K562 (cell line): ENCODE data around the gene DNAJC17. TPM values are rescaled to one million over a fixed set of nuclear protein-coding genes. Genes with fewer than 3 reads are reported as not detected.

ENCODE experiments used
- ATAC-seq: fragments of 200-7000 bp; cut with Tn5 transposase; 3 replicates; pipeline ENCODE4 v1.9.1; 2020; ENCODE audit warnings: moderate library complexity
- BruUV-seq: library from RNA; stranded (reverse); fragments of 400-500 nt; replicated peaks from 2 replicates; lab custom pipeline; 2021; lab: Mats Ljungman, UMichigan
- CTCF ChIA-PET: fragments of 300-600 bp; formaldehyde crosslinking; extraction: SDS; loops from one replicate; lab custom pipeline; 2021; ENCODE audit warnings: low intra/inter-chr PET ratio; lab: Yijun Ruan, JAX
- POLR2A ChIA-PET: fragments of 300-600, 350-650 bp; sonication (Branson Sonifier 250); formaldehyde crosslinking; extraction: SDS; loops from one replicate; lab custom pipeline; 2021; ENCODE audit warnings: antibody characterized with exemption, inconsistent platforms; lab: Yijun Ruan, JAX
- DNase-seq, 4 experiments: peaks; one replicate each; pipeline versions ENCODE4 v3.0.0 to v3.0.0-alpha.2; 2011 to 2018; ENCODE audit warnings: low spot score in 3 of 4, mixed read lengths in 3 of 4; ENCODE audit errors: extremely low read depth in 1 of 4
- FAIRE-seq: peaks from 2 replicates; lab custom pipeline; 2011; peaks lifted over from hg19 to GRCh38; lab: Jason Lieb, UNC
- H2AFZ ChIP-seq: 2 replicates; pipeline ENCODE4 v1.6.0; 2011; ENCODE audit warnings: low read depth, low read length, control low read depth, inconsistent platforms
- H3K27ac ChIP-seq: fragments of 200-600 bp; 3 replicates; pipeline ENCODE4 v1.8.0; 2011; ENCODE audit warnings: low read depth, mild to moderate bottlenecking, control low read depth, inconsistent platforms, low read length, moderate library complexity, mixed read lengths; ENCODE audit errors: extremely low read depth
- H3K27me3 ChIP-seq, 2 experiments: fragments of 300-600 bp in 1 of 2; 2 replicates in 1 of 2; 3 replicates in 1 of 2; pipeline versions ENCODE4 v1.6.0 to v1.8.0; 2011; ENCODE audit warnings: inconsistent platforms in 2 of 2, low read length in 2 of 2, mild to moderate bottlenecking in 1 of 2, mixed read lengths in 1 of 2, moderate library complexity in 1 of 2; ENCODE audit not compliant: control insufficient read depth in 2 of 2, insufficient read depth in 2 of 2
- H3K36me3 ChIP-seq: fragments of 300-600 bp; 3 replicates; pipeline ENCODE4 v1.8.0; 2011; ENCODE audit warnings: mild to moderate bottlenecking, low read length, inconsistent platforms; ENCODE audit not compliant: control insufficient read depth, insufficient read depth
- H3K4me1 ChIP-seq, 2 experiments: fragments of 200-600 bp in 1 of 2; replicated peaks in 1 of 2; 2 replicates in 1 of 2; 3 replicates in 1 of 2; pipeline versions ENCODE4 v1.5.1 to v1.8.0; 2011; ENCODE audit warnings: inconsistent platforms in 2 of 2, low read length in 2 of 2, mild to moderate bottlenecking in 1 of 2, mixed read lengths in 1 of 2, moderate library complexity in 1 of 2; ENCODE audit not compliant: control insufficient read depth in 2 of 2, insufficient read depth in 2 of 2
- H3K4me2 ChIP-seq: 2 replicates; pipeline ENCODE4 v1.6.1; 2011; ENCODE audit warnings: low read length, control low read depth, inconsistent platforms, mixed read lengths; ENCODE audit not compliant: insufficient read depth
- H3K4me3 ChIP-seq: fragments of 200-600 bp; sonication (generic), shearing (Covaris generic); 2 replicates; pipeline ENCODE4 v1.5.1; 2016; ENCODE audit warnings: control low read depth, inconsistent platforms
- H3K79me2 ChIP-seq: fragments of 200-600 bp; 3 replicates; pipeline ENCODE4 v1.8.0; 2011; ENCODE audit warnings: low read length, inconsistent platforms; ENCODE audit not compliant: control insufficient read depth, insufficient read depth
- H3K9ac ChIP-seq, 2 experiments: 2 replicates each; pipeline versions ENCODE4 v1.6.0 to v1.6.1; 2011; ENCODE audit warnings: low read depth in 2 of 2, low read length in 2 of 2, control low read depth in 1 of 2, inconsistent platforms in 1 of 2, mild to moderate bottlenecking in 1 of 2, mixed read lengths in 1 of 2; ENCODE audit not compliant: insufficient read depth in 1 of 2
- H3K9me1 ChIP-seq: one replicate; pipeline ENCODE4 v1.6.0; 2011; ENCODE audit warnings: inconsistent platforms, mild to moderate bottlenecking, low read length, moderate library complexity; ENCODE audit not compliant: control insufficient read depth, insufficient read depth
- H3K9me3 ChIP-seq: replicated peaks from 2 replicates; pipeline ENCODE4 v1.5.1; 2011; ENCODE audit warnings: low read depth, low read length, inconsistent platforms; ENCODE audit not compliant: control insufficient read depth, insufficient read depth
- H4K20me1 ChIP-seq: replicated peaks from 2 replicates; pipeline ENCODE4 v1.6.1; 2011; ENCODE audit warnings: low read length, inconsistent platforms, mixed read lengths; ENCODE audit not compliant: control insufficient read depth, insufficient read depth
- CBX1 ChIP-seq: sonication (generic); IDR thresholded peaks from 2 replicates; pipeline ENCODE4 v1.6.1; 2016; ENCODE audit warnings: antibody characterized with exemption, low read depth, mild to moderate bottlenecking
- HCFC1 ChIP-seq: IDR thresholded peaks from 2 replicates; pipeline ENCODE4 v1.6.1; 2012; ENCODE audit warnings: low read depth, low read length, improper control_type of control experiment
- JUNB ChIP-seq: fragments of 450-650 bp; formaldehyde crosslinking; conservative IDR thresholded peaks from 2 replicates; pipeline ENCODE4 v1.4.0; 2020; ENCODE audit warnings: mild to moderate bottlenecking
- NFE2L1 ChIP-seq: fragments of 450-650 bp; IDR thresholded peaks from 2 replicates; pipeline ENCODE4 v1.6.1; 2016; ENCODE audit warnings: missing genetic modification characterization, low read depth, mild to moderate bottlenecking, missing compliant biosample characterization, moderate library complexity, borderline replicate concordance
- POU5F1 ChIP-seq: fragments of 150-350 bp; IDR thresholded peaks from 2 replicates; pipeline ENCODE4 v1.6.1; 2014; ENCODE audit warnings: borderline replicate concordance, low read length, low read depth, mild to moderate bottlenecking; ENCODE audit not compliant: partially characterized antibody
- RHOXF2B ChIP-seq: fragments of 250-450 bp; sonication (Bioruptor Pico); conservative IDR thresholded peaks from 2 replicates; pipeline ENCODE4 v1.5.1; 2021
- SNIP1 ChIP-seq: fragments of 450-650 bp; IDR thresholded peaks from 2 replicates; pipeline ENCODE4 v1.7.1; 2017; ENCODE audit warnings: low read depth, mild to moderate bottlenecking
- ZNF146 ChIP-seq: IDR thresholded peaks from one replicate; pipeline ENCODE4 v1.6.1; 2018; ENCODE audit warnings: missing compliant biosample characterization; ENCODE audit not compliant: unreplicated experiment
- ZNF282 ChIP-seq: sonication (generic); formaldehyde crosslinking; IDR thresholded peaks from 2 replicates; pipeline ENCODE4 v1.8.1; 2023; ENCODE audit warnings: missing genetic modification reagents
- WGBS: fragments of 100-300 bp; shearing (Covaris generic); methylation state at CpG from one replicate; pipeline ENCODE4 v1.1.6; 2016; ENCODE audit warnings: low coverage, mixed read lengths; ENCODE audit not compliant: insufficient coverage; ENCODE audit errors: missing lambda C conversion rate; 5-methylcytosine and 5-hydroxymethylcytosine counted together
- in situ Hi-C: fragments of 300-500 bp; cut with MboI; formaldehyde crosslinking; loops from 4 replicates; pipeline ENCODE4 v1.15.0; 2018; ENCODE audit warnings: inconsistent platforms, mixed read lengths
- intact Hi-C: fragments of 100-400 bp; cut with micrococcal nuclease; formaldehyde crosslinking; loops from 2 replicates; pipeline ENCODE4 v1.14.2; 2022
- polyA plus RNA-seq, 8 experiments: library from polyadenylated mRNA; depleted of rRNA in 4 of 8; stranded (reverse) in 5 of 8; unstranded in 3 of 8; fragments of >200 nt; fragmentation: Nextera tagmentation in 2 of 8; fragmentation: Illumina TruSeq in 1 of 8; extraction: Ambion mirVana in 2 of 8; extraction: Trizol in 1 of 8; gene quantifications; 2 replicates each; pipeline versions ENCODE4 v1.2.1 to v1.2.3, GENCODE V29; 2011 to 2014; ENCODE audit warnings: inconsistent platforms in 1 of 8, missing spikeins in 1 of 8
- total RNA-seq, 7 experiments: library from RNA; depleted of rRNA in 6 of 7; stranded (reverse); fragments of >200 nt in 6 of 7; fragmentation: Illumina TruSeq in 2 of 7; extraction: Trizol in 2 of 7; gene quantifications; 2 replicates each; pipeline versions ENCODE4 v1.2.1 to v1.2.3, GENCODE V29; 2011 to 2021; ENCODE audit warnings: low replicate concordance in 1 of 7

Gene DNAJC17
- total and polyA plus RNA-seq, 9 of the 15 experiments (the other 6 are each of a cell fraction or from before 2014, with no cell fraction given), result 2.4 to 79.4 (median 44.2) TPM

DNA sequence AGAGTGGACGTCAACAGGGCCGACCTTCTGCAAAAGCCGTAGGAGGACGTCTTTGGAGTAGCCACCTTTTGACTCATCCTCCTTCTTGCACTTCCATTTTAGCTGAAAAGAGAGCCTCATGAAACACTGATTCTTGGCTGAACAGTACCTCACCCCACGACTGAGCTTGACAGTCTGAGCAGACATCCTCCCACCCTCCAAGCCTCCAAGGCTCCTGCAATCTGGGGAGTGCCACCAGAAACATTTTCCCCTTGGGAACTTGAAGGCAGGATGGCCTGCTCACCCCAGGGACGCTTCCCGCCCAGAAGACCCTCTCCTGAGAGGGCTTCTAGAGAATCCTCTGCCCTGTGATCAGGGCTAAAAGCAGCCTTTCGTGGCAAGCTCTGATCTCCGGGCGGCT lies 32.3 kb downstream of the DNAJC17 start:
- CTCF ChIA-PET, result no interaction called here
- Histone ChIP-seq H4K20me1 (no peaks in the 10 kb centered on the region), H3K36me3 (peaks cover 64% of the 10 kb centered on the region; the same call in 2 of the 3 replicates), H3K27me3 (no peaks in the 10 kb centered on the region), H3K4me1 (peaks cover 10 to 12% of the 10 kb centered on the region in 2 experiments; a peak in 4 of 5 replicates), H3K79me2 (no peaks in the 10 kb centered on the region), H3K4me2 (peak overlapping the region; percentile 30; the same call in 1 of the 2 replicates), H3K9me1 (no peaks in the 10 kb centered on the region), H3K27ac (0 out of 3 replicates have a peak overlapping the region, but pooled peaks have one; percentile 21), H3K9ac (peak overlapping the region in 1 of 2 experiments; percentile 19; a peak in 3 of 4 replicates), H2AFZ (no peak overlapping the region), H3K4me3 (no peak overlapping the region), H3K9me3 (no peaks in the 10 kb centered on the region)
- WGBS, result 62% methylated on average over 10 of the region's 10 CpGs
- ATAC-seq, result no peak
- no peak for DNase-seq
- TF ChIP-seq NFE2L1 (no peak), POU5F1 (no peak), SNIP1 (no peak), RHOXF2B (CRISPR knock-in tag) (no peak), HCFC1 (no peak), ZNF146 (CRISPR knock-in tag) (no peak), JUNB (CRISPR knock-in tag) (no peak), CBX1 (no peak), ZNF282 (CRISPR knock-in tag) (no peak)
- in situ Hi-C loops (no loop called here), intact Hi-C loops (no loop called here)
- POLR2A ChIA-PET, result interaction anchor here (0.9 to 1.0 kb wide), 2 partner anchors 13 to 61 kb away, joined by 3 read pairs; no protein-coding TSS in a partner anchor
- no peak for FAIRE-seq
- BruUV-seq, result no TSS peak
